WTC11 (cell line): ENCODE data around the gene ZNF629.

Experiments used
- ATF1 ChIP-seq: sonication (generic); formaldehyde crosslinking; IDR thresholded peaks from 2 replicates; pipeline ENCODE4 v1.8.1; 2023; ENCODE audit warnings: mild to moderate bottlenecking, moderate library complexity, missing genetic modification reagents
- CBFB ChIP-seq: sonication (generic); formaldehyde crosslinking; IDR thresholded peaks from 2 replicates; pipeline ENCODE4 v1.8.1; 2022; ENCODE audit warnings: mild to moderate bottlenecking, low read depth, missing genetic modification reagents
- ELF4 ChIP-seq: sonication (generic); formaldehyde crosslinking; IDR thresholded peaks from 2 replicates; pipeline ENCODE4 v1.8.1; 2022; ENCODE audit warnings: low read depth, mild to moderate bottlenecking, moderate library complexity, missing genetic modification reagents
- NFYB ChIP-seq: sonication (generic); formaldehyde crosslinking; conservative IDR thresholded peaks from 2 replicates; pipeline ENCODE4 v1.8.0; 2022; ENCODE audit warnings: low read depth, missing genetic modification reagents
- SP1 ChIP-seq: sonication (generic); formaldehyde crosslinking; conservative IDR thresholded peaks from 2 replicates; pipeline ENCODE4 v1.8.1; 2022; ENCODE audit warnings: missing genetic modification reagents
- ZNF138 ChIP-seq: sonication (generic); formaldehyde crosslinking; conservative IDR thresholded peaks from 2 replicates; pipeline ENCODE4 v1.8.1; 2022; ENCODE audit warnings: mild to moderate bottlenecking, moderate library complexity, missing genetic modification reagents
- ZNF219 ChIP-seq: sonication (generic); formaldehyde crosslinking; IDR thresholded peaks from 2 replicates; pipeline ENCODE4 v1.8.0; 2023; ENCODE audit warnings: missing genetic modification reagents, mild to moderate bottlenecking, borderline replicate concordance
- ZNF416 ChIP-seq: fragments of 250-450 bp; sonication (Bioruptor Pico); IDR thresholded peaks from 2 replicates; pipeline ENCODE4 v1.9.0; 2021; ENCODE audit warnings: mild to moderate bottlenecking, inconsistent platforms
- TF ChIP-seq, protein P1 (sequence below): sonication (generic); formaldehyde crosslinking; IDR thresholded peaks from 2 replicates; pipeline ENCODE4 v1.8.1; 2022; ENCODE audit warnings: mild to moderate bottlenecking, missing genetic modification reagents, moderate library complexity, borderline replicate concordance
- TF ChIP-seq, protein P2 (sequence below): fragments of 200-600 bp; IDR thresholded peaks from 2 replicates; pipeline ENCODE4 v1.8.0; 2022; ENCODE audit warnings: antibody characterized with exemption
- TF ChIP-seq, protein P3 (sequence below): sonication (generic); formaldehyde crosslinking; IDR thresholded peaks from 2 replicates; pipeline ENCODE4 v1.8.0; 2022; ENCODE audit warnings: mild to moderate bottlenecking, missing genetic modification reagents
- TF ChIP-seq, protein P4 (sequence below): sonication (generic); formaldehyde crosslinking; IDR thresholded peaks from 2 replicates; pipeline ENCODE4 v1.8.1; 2022; ENCODE audit warnings: missing genetic modification reagents, borderline replicate concordance
- TF ChIP-seq, protein P5 (sequence below): sonication (generic); formaldehyde crosslinking; conservative IDR thresholded peaks from 2 replicates; pipeline ENCODE4 v1.8.1; 2022; ENCODE audit warnings: mild to moderate bottlenecking, missing genetic modification reagents

DNA sequence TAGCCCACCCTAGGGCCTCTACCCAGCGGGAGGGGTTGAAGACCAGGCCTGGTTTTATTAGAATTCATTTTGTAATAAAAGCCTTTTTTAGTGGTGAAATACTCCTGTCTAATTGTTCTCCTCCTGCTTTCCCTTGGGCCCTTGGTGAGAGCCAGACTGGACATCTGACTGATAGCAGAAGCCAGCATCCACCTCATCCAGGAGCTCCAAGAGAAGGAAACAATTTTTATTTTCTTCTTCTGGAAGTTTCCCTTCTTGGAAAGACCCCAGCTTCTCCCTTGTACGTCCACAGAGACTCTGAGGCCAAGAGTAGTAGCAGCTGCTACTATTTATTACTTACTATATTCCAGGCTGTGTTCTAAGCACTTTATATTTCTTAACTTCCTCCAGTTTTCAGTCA lies 42.8 kb downstream of the ZNF629 start:
- TF ChIP-seq, protein P1, sequence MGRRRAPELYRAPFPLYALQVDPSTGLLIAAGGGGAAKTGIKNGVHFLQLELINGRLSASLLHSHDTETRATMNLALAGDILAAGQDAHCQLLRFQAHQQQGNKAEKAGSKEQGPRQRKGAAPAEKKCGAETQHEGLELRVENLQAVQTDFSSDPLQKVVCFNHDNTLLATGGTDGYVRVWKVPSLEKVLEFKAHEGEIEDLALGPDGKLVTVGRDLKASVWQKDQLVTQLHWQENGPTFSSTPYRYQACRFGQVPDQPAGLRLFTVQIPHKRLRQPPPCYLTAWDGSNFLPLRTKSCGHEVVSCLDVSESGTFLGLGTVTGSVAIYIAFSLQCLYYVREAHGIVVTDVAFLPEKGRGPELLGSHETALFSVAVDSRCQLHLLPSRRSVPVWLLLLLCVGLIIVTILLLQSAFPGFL: no peak
- TF ChIP-seq ELF4 (CRISPR knock-in tag) (no peak), ZNF416 (CRISPR knock-in tag) (no peak), ATF1 (CRISPR knock-in tag) (no peak), NFYB (CRISPR knock-in tag) (no peak), ZNF219 (CRISPR knock-in tag) (no peak), SP1 (CRISPR knock-in tag) (no peak), CBFB (CRISPR knock-in tag) (no peak), ZNF138 (no peak)
- TF ChIP-seq, protein P2, sequence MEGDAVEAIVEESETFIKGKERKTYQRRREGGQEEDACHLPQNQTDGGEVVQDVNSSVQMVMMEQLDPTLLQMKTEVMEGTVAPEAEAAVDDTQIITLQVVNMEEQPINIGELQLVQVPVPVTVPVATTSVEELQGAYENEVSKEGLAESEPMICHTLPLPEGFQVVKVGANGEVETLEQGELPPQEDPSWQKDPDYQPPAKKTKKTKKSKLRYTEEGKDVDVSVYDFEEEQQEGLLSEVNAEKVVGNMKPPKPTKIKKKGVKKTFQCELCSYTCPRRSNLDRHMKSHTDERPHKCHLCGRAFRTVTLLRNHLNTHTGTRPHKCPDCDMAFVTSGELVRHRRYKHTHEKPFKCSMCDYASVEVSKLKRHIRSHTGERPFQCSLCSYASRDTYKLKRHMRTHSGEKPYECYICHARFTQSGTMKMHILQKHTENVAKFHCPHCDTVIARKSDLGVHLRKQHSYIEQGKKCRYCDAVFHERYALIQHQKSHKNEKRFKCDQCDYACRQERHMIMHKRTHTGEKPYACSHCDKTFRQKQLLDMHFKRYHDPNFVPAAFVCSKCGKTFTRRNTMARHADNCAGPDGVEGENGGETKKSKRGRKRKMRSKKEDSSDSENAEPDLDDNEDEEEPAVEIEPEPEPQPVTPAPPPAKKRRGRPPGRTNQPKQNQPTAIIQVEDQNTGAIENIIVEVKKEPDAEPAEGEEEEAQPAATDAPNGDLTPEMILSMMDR: no peak
- TF ChIP-seq, protein P3, sequence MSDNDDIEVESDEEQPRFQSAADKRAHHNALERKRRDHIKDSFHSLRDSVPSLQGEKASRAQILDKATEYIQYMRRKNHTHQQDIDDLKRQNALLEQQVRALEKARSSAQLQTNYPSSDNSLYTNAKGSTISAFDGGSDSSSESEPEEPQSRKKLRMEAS (CRISPR knock-in tag): no peak
- TF ChIP-seq, protein P4, sequence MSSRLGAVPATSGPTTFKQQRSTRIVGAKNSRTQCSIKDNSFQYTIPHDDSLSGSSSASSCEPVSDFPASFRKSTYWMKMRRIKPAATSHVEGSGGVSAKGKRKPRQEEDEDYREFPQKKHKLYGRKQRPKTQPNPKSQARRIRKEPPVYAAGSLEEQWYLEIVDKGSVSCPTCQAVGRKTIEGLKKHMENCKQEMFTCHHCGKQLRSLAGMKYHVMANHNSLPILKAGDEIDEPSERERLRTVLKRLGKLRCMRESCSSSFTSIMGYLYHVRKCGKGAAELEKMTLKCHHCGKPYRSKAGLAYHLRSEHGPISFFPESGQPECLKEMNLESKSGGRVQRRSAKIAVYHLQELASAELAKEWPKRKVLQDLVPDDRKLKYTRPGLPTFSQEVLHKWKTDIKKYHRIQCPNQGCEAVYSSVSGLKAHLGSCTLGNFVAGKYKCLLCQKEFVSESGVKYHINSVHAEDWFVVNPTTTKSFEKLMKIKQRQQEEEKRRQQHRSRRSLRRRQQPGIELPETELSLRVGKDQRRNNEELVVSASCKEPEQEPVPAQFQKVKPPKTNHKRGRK (CRISPR knock-in tag): no peak
- TF ChIP-seq, protein P5, sequence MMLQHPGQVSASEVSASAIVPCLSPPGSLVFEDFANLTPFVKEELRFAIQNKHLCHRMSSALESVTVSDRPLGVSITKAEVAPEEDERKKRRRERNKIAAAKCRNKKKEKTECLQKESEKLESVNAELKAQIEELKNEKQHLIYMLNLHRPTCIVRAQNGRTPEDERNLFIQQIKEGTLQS: no peak
